ENCODE data around the gene UGP2.
"Not testable (repeated sequence)": the region's sequence is repeated elsewhere in the genome, so short reads cannot be mapped to it uniquely, and the experiment has no call there.

The UGP2 gene

DNA sequence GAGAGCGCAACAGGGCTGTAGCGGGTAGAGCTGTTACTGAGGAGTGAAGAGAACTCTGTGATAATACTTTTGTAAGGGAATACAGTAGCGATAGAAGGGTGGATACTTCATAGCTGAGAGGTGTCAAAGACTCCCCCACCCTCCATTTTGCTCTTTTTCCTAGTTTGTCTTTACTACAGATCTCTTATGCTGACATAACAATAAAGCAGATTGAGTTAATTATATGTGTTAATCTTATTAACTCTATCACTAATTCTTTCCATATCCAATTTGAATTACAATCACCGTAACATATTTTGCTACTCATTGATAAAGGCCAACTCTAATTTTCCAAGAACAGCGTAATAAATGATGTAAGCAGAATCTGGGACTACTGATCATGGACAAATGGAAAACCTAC is 57.1 kb downstream of the UGP2 start:
- no peak for DNase-seq

- no peak for DNase-seq
These were observed 57.9 kb downstream of the UGP2 start for GRCh38 chr2:63899639-63900038.

GRCh38 chr2:63902149-63902548 is 60.5 kb downstream of the UGP2 start:
- DNase-seq: no peak

DNA sequence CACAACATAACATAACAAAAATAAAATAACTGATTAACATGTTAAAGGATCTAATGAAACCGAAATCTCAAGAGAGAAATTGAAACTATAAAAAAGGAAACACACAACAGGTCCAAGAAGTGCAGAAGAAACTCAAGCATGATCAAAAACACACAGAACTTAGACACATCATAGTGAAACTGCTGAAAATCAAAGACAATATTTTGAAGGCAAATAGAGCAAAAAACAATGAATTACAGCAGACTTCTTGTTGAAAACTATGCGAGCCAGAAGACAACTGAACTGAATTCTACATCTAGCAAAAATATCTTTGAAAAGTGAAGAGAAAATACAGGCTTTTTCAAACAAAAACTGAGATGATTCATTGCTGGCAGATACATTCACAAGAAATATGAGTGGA is 61.3 kb downstream of the UGP2 start:
- no peak for DNase-seq

GRCh38 chr2:63914311-63914710 is 72.6 kb downstream of the UGP2 start:
- no peak for DNase-seq

GRCh38 chr2:63926815-63927214 is 85.1 kb downstream of the UGP2 start:
- no peak for DNase-seq

DNA sequence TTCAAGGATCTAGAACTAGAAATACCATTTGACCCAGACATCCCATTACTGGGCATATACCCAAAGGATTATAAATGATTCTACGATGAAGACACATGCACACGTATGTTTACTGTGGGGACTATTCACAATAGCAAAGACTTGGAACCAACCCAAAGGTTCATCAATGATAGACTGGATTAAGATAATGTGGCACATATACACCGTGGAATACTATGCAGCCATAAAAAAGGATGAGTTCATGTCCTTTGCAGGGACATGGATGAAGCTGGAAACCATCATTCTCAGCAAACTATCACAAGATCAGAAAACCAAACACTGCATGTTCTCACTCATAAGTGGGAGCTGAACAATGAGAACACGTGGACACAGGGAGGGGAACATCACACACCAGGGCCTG is 90.4 kb downstream of the UGP2 start:
- DNase-seq: not testable (repeated sequence)
